Measurements from ENCODE around the gene CNP.
"Not testable (repeated sequence)": the region's sequence is repeated elsewhere in the genome, so short reads cannot be mapped to it uniquely, and the experiment has no call there.

The CNP gene

GRCh38 chr17:41966463-41967140 is at the start of gene CNP:
Gene CNP, plus strand, starts transcription at chr17:41966795. Its CDS starts 90 bp downstream, at chr17:41966885.
- DNase-seq, result peak; percentile 88 to 95

DNA sequence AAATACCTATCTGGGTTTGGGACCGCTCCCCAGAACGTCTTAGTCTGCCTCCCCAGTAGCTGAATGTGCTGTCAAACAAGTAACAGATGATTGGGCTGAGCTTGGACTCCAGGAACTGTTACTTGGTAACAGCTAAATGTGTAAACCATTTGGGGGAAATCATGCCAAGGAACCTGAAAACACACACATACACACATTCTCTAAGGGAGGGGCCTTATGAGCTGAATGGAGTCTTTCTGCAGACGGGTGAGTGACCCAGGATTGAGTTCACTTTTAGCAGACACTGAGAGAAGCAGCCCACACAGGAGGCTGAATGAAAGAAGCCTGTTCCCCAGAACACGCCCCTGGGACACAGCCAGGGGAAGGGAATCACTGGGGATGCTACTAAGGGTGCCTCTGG is 49.4 kb upstream of the CNP start:
- no peak for DNase-seq

GRCh38 chr17:41917679-41918313 is 48.8 kb upstream of the CNP start:
- DNase-seq, result peak in 1 of 2 donors; percentile 5

- peak; percentile 97 to 98 for DNase-seq
These were observed 48.1 kb upstream of the CNP start, which contains the start of gene ACLY for GRCh38 chr17:41918314-41919164. Gene ACLY, minus strand, starts transcription at chr17:41918951. Its CDS starts 5,078 bp downstream, at chr17:41913873.

DNA sequence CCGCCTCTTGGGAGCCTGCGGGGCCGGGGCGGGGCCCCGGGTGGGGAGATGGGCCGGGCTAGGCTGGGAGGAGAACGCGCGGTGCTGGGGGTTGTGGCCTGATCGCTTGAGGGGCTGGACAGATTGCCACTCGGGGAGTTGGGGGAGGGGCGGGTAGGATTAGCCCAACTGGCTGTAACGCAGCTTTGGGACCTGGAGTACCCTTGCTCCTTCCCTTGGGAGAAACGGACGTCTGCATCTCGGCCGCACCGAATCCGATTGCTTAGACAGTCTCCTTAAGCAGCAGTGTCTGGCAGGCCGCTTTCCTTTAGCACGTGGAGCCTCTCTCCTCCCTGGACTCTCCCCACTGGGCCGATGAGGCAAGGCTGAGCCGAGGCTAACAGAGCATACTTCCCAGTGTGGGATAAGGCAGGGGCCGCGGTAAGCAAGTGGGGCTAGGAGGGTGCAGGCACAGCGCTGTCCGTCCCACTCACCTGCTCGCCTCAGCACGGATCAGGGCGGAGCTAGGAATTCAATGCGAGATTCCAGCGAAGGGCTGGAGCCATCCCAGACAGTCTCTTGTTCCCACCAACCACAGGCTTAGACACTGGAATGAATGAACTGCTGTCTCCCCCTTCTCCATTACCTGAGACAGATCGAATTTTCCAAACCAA is 47.3 kb upstream of the CNP start:
- peak in 1 of 2 donors; percentile 57 for DNase-seq

- no peak for DNase-seq
These were observed 46.6 kb upstream of the CNP start for GRCh38 chr17:41919840-41920579.

DNA sequence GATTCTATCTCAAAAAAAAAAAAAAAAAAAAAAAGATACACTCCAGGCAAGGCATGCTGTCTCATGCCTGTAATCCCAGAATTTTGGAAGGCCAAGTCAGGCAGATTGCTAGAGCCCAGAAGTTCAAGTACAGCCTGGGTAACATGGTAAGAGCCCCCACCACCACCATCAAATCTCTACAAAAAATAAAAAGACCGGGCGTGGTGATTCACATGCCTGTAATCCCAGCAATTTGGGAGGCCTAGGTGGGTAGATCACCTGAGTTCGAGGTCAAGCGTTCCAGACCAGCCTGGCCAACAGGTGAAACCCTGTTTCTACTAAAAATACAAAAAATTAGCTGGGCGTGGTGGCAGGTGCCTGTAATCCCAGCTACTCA is 46.0 kb upstream of the CNP start:
- DNase-seq, result no peak

DNA sequence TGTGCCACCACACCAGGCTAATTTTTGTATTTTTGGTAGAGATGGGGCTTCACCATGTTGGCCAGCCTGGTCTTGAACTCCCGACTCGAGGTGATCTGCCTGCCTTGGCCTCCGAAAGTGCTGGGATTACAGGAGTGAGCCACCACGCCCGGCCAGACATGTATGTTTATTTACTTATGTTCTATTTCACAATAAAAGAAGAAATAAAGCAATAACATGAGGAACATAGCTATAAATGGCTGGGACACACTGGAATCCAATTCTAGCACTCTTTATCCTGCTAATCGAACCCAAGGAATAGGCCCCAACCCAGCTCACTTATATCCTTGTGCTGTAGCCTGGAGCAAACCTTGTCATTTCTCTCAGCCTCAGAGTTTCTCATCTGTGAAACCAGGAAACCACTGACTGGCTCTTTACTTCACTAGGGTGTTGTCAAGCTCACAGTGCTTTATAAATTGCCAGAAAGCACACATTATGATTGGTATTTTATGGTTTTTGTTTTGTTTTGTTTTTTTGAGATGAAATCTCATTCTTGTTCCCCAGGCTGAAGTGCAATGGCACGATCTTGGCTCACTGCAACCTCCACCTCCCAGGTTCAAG is 40.5 kb upstream of the CNP start:
- DNase-seq, result no peak

GRCh38 chr17:41928693-41929251 is 37.8 kb upstream of the CNP start:
- no peak for DNase-seq

DNA sequence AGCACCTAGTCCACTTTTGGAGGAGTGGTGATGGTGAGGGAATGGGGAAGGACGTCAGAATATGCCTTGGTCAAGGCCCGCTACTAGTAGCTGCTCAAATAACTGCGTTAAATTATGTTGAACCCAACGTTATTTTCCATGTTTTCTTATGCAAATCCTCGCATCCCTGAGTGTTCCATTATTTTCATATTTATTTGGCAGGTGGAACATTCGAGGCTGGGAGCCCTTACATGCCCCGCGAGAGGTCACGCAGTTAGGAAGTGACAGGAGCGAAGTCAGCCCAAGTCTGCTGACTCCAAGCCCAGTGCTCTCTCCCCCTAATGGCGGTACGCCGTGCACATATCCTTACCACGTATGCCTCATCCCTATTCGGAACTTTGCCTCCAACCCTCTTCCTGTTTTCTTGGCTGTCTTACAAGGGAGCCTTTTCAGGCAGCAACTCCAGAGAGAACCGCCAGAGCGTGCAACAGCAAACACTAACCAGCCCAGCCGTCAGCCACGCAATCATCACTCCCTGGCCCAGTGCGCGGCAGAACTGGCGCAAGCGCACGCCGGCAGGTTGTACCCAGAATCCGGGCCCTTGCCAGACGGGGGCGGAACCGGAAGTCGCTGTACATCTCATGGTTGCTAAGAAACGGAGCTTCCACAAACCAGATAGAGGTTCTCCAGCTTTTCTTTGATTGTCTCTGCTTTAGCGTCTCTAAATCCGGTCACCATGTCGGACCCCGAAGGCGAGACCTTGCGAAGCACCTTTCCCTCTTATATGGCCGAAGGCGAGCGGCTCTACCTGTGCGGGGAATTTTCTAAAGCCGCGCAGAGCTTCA is 36.4 kb upstream of the CNP start, which contains the start of gene ODAD4:
Gene ODAD4 (plus strand): TSS at position 609 of the 824 bp plus-strand sequence. CDS start 107 bp downstream, at position 716.
- DNase-seq, result peak; percentile 98

GRCh38 chr17:41930833-41931156 is 35.8 kb upstream of the CNP start:
- DNase-seq, result not testable (repeated sequence)

DNA sequence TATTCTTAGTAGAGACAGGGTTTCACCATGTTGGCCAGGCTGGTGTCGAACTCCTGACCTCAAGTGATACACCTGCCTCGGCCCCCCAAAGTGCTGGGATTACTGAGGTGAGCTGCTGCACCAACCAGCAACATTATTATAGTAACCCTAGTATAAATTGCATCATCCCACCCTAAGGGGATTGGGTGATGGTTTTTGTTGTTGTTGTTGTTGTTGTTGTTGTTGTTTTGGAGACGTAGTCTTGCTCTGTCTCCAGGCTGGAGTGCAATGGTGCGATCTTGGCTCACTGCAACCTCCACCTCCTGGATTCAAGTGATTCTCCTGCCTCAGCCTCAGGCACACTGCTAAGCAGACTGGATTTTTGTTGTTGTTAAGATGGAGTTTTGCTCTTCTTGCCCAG is 34.9 kb upstream of the CNP start:
- not testable (repeated sequence) for DNase-seq

DNA sequence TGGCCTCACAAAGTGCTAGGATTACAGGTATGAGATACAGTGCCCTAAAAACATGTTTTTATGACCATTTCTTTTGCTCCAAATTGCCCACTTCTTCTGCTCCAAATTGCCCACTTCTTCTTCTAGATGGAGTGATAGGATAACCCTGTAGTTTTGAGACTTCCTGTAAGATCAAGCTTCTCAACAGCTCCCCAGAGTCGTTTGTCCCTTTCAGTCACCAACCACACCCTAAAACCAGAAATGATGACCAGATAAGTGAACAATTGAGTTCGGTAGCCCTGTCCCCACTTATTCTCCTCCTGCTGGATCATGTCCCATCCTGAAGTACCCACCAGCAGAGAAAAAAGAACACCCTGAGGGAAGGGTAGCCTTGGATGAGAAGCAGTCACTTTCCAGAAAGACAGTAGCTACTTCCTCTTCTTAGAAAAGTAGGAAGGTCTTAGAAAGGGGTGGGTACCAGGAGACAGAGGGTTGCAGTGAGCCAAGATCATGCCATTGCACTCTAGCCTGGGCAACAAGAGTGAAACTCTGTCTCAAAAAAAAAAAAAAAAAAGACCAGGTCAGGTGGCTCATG is 33.7 kb upstream of the CNP start:
- DNase-seq, result peak; percentile 51 to 65

GRCh38 chr17:41935641-41936040 is 31.0 kb upstream of the CNP start:
- no peak for DNase-seq

DNA sequence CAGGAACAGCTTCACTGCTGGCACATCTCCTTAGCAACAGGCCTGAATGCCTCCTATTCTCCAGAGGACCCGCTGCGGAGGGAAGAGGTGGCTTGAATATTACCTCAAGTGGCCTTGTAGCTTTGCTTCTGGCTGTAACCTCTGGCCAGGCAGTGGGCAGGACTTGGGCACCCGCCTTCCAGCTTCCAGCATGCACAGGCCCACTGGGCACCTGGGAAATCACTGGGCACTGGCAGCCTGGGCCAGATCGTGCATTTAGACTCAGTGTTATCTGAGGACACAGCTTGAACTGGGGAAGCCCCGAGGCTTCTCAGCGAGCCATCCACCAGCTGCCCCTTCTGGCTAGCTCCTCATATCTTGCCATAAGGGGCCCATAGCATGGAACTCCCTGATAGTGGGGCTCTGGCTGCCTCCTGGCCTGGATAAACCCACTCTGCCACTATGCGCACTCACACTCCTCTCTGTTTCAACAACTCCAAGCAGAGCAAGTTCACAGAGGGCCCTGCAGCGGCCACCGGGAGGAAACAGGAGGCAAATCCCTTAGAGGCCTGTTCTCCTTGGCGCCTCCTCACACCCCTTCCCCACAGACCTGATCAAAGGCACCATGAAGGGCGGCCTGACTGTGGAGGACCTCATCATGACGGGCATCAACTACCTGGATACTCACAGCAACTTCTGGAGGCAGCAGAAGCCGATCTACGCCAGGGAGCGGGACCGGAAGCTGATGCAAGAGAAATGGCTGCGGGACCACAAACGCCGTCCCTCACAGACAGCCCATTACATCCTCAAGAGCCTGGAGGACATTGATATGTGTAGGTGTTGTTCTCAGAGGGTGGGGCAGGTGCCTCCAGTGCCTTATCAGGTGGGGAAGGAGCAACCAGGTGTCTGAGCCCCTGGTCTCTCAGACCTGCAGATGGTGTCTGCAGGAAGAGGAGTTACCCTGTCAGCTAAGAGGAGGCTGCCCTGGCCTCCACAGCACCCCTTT is 28.3 kb upstream of the CNP start:
- DNase-seq, result no peak

DNA sequence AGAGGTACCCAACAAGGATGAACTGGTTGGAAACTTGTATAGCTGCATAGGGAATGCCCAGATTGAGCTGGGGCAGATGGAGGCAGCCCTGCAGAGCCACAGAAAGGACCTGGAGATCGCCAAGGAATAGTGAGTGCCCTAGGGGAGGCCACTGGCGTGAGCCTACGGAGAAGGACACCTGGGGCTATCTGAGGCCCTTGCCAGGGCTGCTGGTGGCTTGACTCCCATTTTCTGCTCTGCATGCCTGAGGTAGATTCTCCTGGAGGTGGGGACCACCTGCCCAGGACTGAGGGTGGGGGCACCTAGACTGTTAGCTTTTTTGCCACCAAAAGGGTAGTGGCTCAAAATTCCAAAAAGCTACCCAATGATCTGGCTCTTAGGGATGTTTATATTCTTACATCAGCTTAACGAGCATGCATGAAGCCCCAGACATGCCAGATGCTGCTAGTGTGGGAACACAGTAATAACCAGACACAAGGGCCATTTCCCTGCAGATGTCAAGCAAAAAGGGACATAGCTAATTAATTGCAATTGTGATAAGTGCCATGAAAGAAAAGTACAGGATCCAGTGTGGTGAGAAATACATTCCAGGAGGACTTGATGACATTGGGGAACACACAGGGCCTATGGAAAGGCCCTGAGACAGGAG is 27.4 kb upstream of the CNP start:
- DNase-seq, result no peak

GRCh38 chr17:41939693-41940090 is 26.9 kb upstream of the CNP start:
- no peak for DNase-seq

DNA sequence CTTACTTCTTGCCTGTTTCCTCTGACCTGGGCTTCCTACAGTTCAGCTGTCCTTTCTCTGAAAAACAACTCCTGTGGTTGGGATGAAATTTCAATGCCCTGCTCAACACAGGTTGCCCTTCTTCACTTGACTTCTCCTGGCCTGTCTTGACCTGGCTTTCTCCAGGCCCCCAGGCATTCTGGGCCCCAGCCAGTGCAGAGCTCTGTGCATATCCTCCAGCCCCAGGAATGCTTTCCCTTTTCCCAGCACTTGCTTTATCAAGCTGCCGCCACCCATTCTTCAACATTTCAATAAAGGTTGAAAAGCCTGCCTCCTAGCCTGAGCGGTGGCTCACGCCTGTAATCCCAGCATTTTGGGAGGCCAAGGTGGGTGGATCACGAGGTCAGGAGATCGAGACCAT is 25.4 kb upstream of the CNP start:
- DNase-seq, result no peak

Measured in inflammatory macrophage treated with lipopolysaccharide for 1 hour (primary cell).